Hepatic stellate cell (primary cell): ENCODE measurements around the gene MED25.

Experiments used
- DNase-seq: peaks from one replicate; pipeline ENCODE4 v3.0.0; 2011; ENCODE audit warnings: low spot score

Gene MED25

GRCh38 chr19:49858088-49858985 lies 40.2 kb downstream of the MED25 start:
- DNase-seq, result no peak

DNA sequence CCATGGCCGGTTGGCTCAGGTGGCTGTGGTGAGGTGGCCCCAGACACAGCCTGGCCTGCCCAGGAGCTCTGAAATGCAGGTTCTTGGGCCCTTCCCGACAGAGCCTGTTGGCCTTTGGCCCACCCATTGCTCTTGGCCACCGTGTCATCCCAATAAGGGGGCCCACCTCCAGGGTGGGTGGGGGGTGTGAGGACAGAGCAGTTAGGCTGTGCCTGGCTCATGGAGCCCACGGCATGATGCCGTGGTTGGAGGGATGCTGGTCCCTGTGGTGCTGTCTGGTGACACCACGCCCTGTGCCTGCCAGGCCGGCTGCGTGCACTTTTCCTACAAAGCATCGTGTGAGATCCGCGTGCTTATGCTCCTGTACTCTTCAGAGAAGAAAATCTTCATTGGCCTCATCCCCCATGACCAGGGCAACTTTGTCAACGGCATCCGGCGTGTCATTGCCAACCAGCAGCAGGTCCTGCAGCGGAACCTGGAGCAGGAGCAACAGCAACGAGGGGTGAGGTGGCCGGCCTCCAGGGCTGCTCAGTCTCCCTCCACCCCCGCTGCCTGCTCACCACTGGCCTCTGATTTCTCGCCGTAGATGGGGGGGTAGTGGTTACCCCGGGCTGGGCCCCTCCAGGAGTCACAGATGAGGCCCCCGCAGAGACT lies 41.7 kb downstream of the MED25 start:
- DNase-seq, result no peak

DNA sequence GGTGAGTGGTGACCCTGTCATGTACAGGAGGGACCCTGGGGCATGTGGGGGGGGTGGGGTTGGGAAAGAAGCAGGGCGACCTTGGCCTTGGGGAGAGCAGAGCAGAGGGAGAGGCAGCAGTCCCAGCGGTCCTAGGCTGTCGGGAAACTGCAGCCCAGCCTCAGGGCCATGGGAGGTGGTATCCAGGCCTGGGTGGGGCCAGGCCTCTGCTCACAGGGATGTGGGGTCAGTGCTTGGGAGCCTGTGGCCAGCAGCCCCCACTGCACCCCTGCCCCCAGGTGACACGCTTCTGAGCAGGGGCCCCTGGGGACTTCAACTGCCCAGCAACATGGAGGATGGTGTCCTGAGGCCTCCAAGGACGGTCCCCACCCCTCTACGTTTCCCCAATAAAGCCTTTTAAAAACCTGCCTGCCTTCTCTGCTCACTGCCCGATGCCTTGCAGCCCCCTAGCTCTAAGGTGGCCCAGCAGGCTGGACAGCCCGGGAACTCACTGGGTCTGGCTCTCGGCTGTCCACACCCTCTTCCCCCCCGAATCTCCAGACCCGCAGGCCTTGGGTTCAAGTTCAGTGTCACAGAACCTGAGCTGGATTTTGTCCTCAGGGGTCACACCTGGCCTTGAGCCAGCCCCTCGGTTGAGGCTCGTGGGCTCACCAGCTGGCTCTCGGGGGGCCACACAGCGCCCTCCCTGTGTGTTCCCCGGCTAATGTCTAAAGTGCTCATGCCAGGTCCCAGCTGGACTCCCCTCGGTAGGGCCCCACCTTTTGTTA lies 42.4 kb downstream of the MED25 start:
- no peak for DNase-seq

DNA sequence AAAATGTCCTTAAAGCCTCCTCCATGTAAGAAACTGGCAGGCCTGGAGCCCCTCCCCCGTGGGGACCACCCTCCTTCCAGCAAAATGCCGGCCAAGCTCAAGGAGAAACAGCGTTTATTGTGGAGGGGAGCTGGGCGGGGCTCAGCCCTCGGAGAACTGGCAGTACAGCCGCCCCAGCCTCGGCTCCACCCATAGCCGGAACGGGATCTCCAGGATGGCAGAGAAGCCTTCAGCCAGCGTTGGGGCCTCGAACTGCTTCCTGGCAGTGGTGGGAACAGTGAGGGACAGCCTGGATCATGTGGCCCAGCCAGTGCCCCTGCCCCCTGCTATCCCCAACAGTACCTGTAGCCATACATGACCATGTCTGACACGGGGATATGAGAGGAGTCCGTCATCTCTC lies 43.0 kb downstream of the MED25 start:
- no peak for DNase-seq

- DNase-seq, result no peak
Observed at GRCh38 chr19:49861541-49862378, 43.7 kb downstream of the MED25 start.

DNA sequence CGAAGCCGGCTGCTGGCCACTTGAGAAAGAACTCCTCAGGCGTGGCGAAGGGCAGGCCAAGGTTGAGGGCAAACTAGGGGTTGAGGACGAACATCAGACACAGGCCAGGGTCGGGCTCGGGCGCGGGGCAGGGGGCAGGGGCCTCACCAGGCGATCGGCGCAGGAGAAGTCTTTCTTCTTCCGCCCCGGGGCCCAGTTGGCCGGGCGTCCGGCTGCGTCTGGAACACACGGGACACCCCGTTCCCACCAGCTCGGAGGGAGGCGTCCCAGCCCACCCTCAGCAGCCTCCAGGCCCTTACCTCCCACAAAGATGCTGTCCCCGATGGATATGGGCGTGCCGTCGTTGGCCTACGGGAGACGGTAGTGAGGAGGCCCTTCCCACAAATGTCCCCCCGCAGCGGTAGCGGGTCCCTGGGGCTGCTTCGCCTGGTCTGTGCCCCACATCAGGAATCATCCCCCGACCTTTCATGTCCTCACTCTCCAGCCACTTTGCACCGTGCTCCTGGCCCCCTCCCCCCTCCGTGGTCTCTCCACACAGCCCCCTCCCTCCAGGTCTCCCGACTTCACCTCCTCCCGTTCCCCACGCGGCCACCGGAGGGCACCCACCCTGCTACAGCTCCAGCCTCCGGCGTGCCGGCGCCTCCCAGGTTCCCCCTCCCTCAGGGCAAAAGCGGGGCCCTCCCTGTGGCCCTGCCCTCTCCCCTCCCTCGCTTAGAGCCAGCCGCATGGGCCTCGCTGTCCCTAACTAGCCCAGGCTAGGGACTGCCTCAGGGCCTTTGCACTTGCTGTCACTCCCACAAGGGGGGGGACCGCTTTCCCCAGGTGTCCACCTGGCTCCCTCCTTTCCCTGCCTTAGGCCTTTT lies 44.5 kb downstream of the MED25 start:
- DNase-seq, result no peak

GRCh38 chr19:49863254-49863934 lies 45.3 kb downstream of the MED25 start:
- DNase-seq, result no peak

DNA sequence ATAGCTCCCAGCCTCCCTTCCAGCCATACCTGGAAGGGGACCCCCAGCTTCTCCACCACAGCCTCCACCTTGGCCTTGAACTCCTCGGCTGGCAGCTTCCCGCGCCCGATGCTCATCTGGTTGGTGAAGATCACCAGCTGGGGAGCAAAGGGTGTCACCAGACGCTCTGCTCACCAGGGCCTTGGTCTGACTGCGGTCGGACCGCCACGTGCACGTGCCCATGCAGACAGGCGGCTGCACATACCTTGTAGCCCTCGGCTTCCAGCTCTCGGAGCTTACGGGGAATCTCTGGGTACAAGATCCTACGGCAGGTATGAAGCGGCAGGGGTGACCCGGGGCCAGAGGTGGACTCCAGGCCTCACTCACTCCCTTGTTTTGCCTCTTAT lies 45.8 kb downstream of the MED25 start:
- DNase-seq, result no peak

DNA sequence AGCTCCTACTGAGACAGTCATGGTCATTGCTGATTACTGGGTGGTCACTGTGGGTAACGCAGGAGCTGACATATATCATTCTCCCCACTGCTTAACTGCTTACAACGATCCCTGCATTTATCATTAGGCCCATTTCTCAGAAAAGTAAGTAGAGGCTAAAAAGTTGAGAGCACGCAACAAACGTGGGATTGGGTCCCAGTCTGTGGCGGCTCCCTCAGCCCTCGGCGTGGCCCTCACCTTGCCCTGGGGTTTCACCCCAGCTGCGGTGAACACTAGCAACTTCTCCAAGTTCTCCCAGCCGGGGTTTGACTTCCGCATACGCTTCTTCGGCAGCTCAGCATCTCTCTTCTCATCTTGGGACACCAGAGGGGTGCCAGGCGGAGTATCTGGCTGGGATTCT lies 46.8 kb downstream of the MED25 start:
- DNase-seq, result no peak

DNA sequence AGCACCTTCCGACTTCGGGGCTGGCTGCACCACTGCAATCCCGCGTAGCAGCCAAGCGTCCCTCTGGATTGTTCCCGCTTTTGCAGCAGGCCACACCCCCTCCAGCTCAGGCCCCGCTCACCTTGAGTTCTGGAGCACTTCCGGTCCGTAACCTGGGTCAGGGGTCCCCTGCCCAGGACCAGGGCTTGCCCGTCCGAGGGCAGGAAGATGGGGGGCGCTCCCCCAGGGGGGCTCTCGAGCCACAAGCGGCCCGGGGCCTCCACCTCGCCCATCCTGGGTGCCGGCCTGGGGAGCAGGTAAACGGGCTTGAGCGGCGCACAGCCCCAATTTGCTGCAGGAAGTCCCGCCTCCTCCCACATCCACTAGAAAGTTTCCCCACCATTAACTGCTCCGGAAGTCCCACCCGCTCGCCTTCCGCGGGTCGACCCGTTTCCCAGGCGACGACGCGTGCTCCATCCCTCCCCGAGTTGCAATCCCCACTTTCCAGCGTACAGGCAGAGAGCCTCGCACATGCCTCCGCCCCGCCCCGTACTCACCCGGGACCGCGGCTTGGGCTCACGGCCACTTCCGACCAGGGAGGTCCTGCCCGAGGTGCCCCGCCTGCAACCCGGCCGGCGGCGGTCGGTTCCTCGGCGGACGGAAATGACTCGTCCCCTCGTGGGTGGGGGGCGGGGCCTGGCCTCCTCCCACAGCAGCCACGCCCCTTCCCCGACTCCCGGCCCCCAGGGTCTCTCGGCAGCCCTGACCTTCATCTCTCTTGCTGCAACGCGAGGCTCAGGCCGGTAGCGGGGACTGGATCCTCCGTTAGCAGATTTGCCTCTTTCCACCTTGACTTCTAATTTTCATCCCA lies 49.1 kb downstream of the MED25 start, which contains the start of gene PNKP:
PNKP (minus strand) TSS at position 644 of the 850 bp plus-strand sequence; CDS start at position 272, 372 bp downstream.
- peak; percentile 97 for DNase-seq

DNA sequence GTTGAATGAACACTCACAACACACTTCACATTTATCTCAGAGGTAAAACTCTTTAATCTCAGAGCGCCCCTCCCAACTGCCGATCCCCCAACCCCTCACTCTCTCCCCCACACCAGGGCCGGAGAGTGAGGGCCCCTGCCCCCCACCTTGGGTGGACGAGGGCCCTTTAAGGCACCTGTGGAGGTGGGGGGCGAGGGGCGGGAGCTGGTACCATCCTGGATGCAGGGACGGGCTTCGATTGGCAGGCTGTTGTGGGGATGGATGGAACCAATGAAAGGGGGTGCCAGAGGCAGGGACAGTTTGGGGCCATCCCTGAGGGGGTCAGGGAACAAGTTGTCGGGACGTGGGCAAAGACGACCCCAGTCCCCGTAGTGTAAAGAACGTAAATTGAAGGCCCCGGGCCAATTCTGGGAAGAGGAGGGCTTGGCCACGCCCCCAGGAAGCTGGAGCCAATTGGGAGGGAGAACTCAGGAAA lies 51.0 kb downstream of the MED25 start:
- DNase-seq, result no peak

- DNase-seq, result peak; percentile 99
Observed at GRCh38 chr19:49869484-49870308, 51.6 kb downstream of the MED25 start.

DNA sequence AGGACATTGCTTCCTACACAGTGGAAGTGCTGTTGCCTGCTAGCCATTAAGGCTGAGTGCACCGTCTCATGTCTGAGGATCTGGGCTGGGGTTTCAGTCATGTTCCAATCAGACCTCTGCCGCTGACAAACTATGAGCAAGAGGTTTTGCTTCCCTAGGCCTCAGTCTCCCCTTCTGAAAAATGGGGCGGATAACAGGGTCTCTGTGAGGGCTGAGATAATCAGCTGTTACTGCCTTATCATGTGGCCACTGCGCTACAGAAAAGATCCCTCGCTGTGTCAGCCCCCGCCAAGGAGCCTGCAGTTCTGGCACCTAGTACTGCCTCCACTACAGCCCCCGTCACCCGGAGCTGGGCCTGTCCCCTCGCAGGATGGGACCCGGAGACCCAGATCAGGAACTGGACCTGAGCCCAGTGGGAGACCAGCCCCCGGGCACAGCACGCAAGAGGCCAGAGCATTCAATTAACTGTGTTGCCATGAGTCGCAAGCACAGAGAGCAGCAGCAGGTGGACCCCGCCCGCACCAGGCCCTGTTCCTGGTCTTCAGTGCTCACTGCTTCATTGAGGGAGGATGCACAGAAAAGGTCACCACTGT lies 52.3 kb downstream of the MED25 start:
- DNase-seq, result no peak

DNA sequence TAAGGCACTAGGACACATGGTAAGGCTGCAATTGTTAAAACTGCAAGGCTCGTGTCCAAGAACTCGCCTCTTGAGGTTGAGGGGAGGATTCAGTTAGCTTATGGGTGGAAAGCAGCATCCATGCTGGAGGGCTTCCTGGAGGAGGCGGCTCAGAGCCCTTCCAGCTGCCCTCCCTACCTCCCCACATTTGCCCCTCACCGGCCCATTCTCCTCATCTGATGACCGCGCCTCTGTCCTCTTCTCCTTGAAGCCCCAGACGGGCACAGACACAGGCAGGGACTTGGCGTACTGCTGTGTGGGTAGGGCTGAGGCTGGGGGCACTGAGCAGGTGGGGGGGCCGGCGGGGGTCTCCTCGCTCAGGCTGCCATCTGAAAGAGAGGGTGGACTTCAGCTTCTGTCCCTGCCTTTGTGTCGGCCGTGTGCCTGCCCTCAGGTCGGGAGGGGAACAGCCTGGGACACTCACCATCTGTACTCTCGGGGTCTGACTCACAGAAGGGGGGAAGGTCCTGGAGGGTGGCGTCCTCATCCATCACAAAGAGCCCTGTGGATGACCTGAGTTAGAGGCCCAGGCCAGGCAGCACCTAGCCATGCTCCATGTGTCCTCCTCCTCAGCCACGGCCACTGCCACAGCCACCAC lies 53.4 kb downstream of the MED25 start:
- DNase-seq, result no peak

DNA sequence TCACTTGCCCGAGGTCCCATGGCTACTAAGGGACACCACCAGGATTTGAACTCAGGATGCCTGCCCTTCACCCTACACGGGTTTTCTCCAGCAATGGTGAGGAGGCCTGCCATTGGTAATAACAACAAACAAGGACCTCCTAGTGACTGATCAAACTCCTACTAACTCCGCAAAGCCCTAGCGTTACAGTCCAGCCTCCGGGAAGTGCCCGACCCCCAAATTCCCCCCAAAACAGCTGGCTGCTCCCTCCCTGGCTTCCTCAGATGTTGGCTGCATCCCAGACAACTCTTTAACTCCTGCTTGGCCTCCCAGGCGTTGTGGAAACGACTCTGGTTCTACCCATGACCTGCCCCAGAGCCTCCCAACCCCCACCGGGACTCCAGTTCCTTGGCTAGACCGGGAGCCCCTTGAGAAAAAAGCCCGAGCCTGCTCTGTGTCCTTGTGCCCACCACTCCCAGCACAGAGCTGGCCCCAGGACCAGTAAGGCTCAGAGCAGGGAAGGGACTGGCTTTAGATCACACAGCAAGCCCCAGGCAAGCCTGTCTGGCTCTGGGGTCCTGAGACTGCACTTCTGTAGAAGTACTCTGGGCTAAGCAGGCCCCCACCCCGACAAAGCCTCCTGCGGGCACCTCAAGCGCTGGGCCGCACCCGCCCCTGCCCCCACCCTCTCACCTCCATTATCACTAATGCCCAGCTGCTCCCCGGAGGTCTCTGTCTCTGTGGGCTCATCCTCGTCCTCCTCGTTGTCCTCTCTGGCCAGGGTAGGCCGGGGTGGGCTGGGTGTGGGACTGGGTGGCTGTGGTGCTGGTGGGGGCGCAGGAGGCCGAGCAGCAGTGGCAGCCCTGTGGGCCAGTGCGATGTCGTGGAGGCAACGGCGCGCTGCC lies 54.4 kb downstream of the MED25 start:
- no peak for DNase-seq

DNA sequence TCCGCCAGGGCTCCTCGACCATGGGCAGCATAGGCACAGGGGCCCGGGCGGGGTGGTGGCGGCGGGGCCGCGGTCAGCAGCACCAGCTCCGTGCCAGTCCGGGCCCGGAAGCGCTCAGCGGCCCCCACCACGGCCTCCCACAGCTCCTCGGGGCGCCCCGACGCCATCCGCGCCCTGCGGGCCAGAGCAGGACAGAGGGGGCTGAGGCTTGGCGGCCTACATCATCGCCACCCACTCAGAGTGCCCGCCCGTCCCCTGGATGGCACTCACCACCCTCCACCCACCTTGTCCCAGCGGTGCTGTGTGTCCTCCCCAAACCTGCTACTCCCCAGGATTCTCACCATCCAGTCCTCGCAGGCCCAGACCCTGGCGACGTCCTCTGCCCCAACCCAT lies 55.0 kb downstream of the MED25 start:
- DNase-seq, result no peak
